Measurements from ENCODE around the gene ABCA13. TPM values are rescaled to one million over a fixed set of nuclear protein-coding genes. Genes with fewer than 3 reads are reported as not detected.

ABCA13 gene
- total RNA-seq, 1 donor from 2014 or later = not detected

DNA sequence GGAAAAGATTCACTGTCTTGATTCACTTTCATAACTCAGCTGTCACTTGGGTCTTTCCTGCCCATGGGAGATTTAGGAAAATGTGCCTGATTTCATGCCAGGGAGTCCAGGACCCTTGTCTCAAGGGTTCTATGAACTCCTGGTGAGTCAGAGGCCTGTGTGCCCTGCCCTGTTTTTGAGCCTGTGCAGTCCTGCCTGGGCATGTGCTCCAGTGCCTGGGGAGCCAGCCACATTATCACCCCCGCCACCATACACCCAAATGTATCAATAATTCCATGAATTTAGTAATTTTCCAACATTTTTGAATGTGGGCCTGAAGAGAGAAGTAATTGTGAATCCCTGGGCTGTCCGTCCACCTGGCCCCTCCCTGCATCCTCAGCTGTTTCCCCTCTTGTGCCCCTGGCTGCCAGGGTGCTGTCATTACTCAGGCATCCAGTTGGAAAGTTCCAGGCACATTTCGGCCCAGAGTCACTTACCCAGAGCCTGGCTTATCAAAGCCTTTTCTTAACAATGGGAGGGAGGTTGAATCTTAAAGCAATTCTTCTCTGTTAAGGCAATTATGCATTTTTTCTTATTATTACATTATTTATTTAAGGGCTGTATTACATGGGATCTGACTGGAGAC lies 465.2 kb downstream of the ABCA13 start:
- DNase-seq (ENCODE audit: low read depth, low spot score) = no peak

DNA sequence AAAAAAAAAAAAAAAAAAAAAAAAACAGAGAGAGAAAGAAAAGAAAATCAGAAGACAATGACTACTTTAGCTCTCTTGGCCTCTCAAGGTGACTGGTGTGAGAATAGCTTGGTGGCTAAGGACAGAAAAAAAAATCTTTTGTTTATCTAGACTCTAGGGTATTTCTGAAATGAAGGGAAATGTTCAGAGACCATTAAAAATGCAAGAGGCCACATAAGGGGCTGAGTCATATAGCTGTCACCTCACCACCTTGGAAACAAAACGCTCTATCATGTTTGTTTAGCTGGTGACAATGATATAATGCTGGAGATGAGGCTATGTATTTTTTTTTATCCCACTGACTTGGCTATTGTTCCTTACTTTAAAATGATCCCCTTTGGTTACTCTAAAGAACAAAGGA lies 466.1 kb downstream of the ABCA13 start:
- DNase-seq (ENCODE audit: low read depth, low spot score) = no peak

DNA sequence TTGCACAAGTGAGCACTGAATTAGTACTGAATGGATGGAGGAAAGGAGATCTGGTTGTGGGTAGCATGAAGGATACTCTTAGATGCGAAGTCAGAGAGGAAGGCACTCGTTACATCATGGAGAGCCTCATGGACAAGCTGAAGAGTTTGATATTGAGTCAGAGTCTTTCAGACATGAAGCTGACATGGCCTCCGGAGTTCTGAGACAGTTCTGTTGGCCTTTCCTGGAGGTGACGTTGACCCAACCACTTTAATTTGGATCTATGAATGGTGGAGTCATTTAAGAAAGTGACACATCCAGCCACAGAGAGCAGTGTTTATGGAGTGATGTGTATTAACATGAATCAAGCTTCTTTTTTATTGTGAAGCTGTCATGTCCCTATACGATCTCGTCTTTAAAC lies 466.8 kb downstream of the ABCA13 start:
- no peak for DNase-seq (ENCODE audit: low read depth, low spot score)

DNA sequence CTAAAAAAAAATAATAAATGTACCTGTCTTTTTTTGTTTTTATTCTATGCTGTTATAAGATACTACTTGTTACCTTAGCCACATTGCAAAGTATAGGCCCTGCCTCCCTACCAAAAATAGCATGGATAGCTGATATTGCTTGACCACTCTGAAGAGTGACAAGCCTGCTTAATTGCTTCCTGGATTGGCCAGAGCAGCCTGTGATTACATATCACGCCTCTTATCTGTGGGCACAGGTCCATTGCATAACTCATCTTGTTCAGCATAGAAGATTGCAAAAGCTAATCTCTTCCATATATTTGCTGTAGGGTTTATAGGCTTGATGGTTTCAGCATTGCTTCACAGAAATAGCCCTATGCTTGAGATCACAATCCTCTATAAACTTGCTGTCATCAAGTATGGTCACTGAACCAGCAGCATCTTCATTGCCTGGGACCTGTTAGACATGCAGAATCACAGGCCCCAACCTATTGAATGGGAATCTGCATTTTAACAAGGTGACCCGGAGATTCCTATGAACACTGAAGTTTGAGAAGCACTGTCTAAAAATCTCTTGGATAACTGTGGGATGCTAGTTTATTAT lies 472.3 kb downstream of the ABCA13 start:
- no peak for DNase-seq (ENCODE audit: low read depth, low spot score)

GRCh38 chr7:48658138-48658537 lies 486.9 kb downstream of the ABCA13 start:
- DNase-seq (ENCODE audit: low read depth, low spot score) = no peak

DNA sequence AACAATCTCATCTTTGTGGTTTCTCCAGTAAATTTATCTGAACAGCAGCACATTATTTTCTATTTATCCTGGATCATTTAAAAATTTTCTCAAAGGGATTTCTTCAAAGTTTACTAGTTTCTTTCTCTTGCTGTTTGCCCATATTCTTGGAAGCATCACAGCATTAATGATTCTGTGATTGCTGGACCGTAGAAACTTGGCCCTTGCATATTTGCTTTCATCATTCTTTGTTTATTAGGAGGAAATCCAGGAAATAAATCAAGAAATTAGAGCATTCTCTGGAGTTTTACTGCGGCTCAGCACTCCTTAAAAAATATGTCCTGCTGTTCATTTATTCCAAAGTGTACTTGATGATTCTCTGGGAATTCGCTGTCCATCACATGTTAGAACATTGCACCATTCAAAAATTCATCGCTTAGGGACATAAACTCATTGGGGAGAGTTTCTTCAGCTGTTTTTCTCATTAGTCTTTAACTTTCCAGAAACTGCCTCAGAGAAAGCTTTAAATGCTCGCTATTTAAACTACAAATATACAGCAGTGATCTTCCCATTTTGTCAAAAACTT lies 489.1 kb downstream of the ABCA13 start:
- no peak for DNase-seq (ENCODE audit: low read depth, low spot score)

GRCh38 chr7:48664241-48664640 lies 493.0 kb downstream of the ABCA13 start:
- DNase-seq (ENCODE audit: low read depth, low spot score) = no peak

- DNase-seq (ENCODE audit: low read depth, low spot score) = no peak
Measured at GRCh38 chr7:48665353-48666135, 494.3 kb downstream of the ABCA13 start.

DNA sequence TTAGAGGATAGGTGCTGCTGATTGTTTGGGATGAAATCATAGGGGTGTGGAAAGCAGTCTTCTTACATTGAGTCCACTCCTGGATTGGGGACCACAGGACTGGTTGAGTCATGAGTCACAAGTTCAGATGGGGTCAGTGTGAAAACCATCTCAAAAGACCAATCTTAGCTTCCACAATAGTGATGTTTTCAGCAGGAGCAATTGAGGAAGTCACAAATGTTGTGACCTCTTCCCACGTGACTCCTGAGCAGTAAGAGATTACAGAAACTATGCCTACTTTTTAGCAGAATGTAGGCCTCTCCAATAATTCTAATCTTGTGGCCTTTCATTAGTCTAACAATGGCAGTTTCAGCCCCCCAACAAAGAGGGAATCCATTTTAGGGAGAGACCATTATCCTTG lies 496.1 kb downstream of the ABCA13 start:
- DNase-seq (ENCODE audit: low read depth, low spot score) = no peak

DNA sequence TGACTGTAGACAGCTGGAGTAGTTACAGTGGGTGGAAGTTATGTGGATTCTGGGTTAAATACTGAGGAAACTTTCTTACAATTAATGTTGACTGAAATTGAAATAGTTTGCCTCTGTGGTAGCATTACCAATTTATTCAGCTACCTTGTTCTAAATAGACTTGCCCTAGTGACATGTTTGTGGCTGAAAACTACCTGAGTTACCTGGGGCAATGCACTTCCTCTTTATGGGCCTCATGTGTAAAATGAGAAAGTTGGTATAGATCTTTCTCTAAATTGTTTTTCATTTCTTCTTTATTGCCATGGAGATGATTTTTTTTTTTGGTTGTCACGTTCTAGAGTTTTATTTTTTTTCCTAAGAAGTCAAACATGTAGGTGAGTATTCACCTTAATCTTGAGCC lies 500.4 kb downstream of the ABCA13 start:
- no peak for DNase-seq (ENCODE audit: low read depth, low spot score)

DNA sequence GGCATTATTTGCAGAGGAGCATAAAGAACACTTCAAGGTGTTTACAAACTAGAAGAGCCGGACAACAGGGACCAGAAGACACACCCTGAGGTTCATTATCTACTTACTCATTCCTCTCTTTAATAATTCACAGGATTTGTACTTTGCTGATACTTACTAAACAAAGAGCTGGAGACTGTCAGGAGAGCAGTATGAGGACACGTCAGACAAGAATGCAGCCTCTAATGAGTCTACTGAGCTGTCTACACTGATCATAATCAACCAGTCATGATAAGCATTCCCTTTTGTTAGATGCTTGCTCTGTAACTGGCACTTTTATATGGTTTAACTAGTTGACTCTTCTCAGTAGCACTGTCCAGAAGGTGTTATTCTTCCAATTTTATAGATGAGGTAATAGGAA lies 509.7 kb downstream of the ABCA13 start:
- DNase-seq (ENCODE audit: low read depth, low spot score) = no peak

DNA sequence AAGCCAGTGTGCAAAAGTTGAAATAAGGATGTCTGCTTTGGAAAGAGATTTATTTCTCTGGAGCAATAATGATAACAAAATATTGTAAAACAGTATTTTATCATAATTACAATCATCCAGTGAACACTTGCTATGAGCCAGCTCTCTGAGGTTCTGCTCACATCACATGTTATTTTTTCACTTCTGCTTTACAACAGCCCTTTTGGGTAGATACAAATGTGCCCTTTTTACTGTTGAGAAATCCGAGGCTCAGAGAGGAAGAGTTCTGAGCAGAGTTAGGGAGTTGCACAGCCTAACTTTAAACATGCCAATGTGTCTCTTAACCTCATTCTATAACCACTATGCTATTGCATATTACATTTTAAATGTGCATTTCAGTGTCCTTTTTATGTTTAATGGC lies 520.5 kb downstream of the ABCA13 start:
- DNase-seq (ENCODE audit: low read depth, low spot score) = no peak

Other genes with a start within 250 kb of the ABCA13 start
- gene PKD1L1, start 223.0 kb upstream of the ABCA13 start, total RNA-seq = 1.1 and 2.1 TPM in 2 replicates
- gene HUS1, start 191.8 kb upstream of the ABCA13 start, total RNA-seq = 19.2 and 28.5 TPM in 2 replicates
- gene SUN3, start 142.4 kb upstream of the ABCA13 start, total RNA-seq = not detected in 2 replicates
- under 0.01 and 0.11 TPM in 2 replicates for gene C7orf57, start 135.9 kb upstream of the ABCA13 start, total RNA-seq
- 38.7 and 54.6 TPM in 2 replicates for gene UPP1, start 82.2 kb upstream of the ABCA13 start, total RNA-seq